K562 treated with DMSO at 1 percent for 48 hours (cell line): ENCODE measurements around the gene TAOK1. TPM values are rescaled to one million over a fixed set of nuclear protein-coding genes. Genes with fewer than 3 reads are reported as not detected.

Experiments used
- total RNA-seq: library from RNA; unstranded; fragments of 300-600 nt; gene quantifications from 2 replicates; pipeline ENCODE4 v1.2.3, GENCODE V29; 2022; ENCODE audit warnings: low replicate concordance; ENCODE audit errors: extremely low read depth

The TAOK1 gene
- not detected in 2 replicates for total RNA-seq

GRCh38 chr17:29389982-29390850 is at the start of gene TAOK1:
TSS of gene TAOK1 (plus strand) at chr17:29390363. CDS start at chr17:29451549, 61,186 bp downstream.

GRCh38 chr17:29566473-29567303 is 176.5 kb downstream of the TAOK1 start, which contains the start of gene ABHD15:
TSS of gene ABHD15 (minus strand) at chr17:29567037. CDS start at chr17:29566966, 71 bp downstream.

GRCh38 chr17:29568331-29569244 is 178.4 kb downstream of the TAOK1 start, which contains the start of gene TP53I13:
TSS of gene TP53I13 (plus strand) at chr17:29568701. CDS start at chr17:29568759, 58 bp downstream.

GRCh38 chr17:29589524-29590410 is 199.6 kb downstream of the TAOK1 start, which contains the start of gene GIT1:
TSS of gene GIT1 (minus strand) at chr17:29589648. CDS start at chr17:29589378, 270 bp downstream.

GRCh38 chr17:29592850-29593551 is 202.8 kb downstream of the TAOK1 start, which contains the start of gene ANKRD13B:
TSS of gene ANKRD13B (plus strand) at chr17:29593132. CDS start at chr17:29593622, 490 bp downstream.

Other genes with a start within 250 kb of the TAOK1 start
- not detected in 2 replicates for gene MYO18A, start 210.0 kb upstream of the TAOK1 start, total RNA-seq
- not detected in 2 replicates for gene CRYBA1, start 143.5 kb upstream of the TAOK1 start, total RNA-seq
- gene NUFIP2, start 96.2 kb upstream of the TAOK1 start, total RNA-seq: not detected in 2 replicates
- gene ABHD15, start 176.7 kb downstream of the TAOK1 start, total RNA-seq: not detected in 2 replicates
- not detected in 2 replicates for gene TP53I13, start 178.3 kb downstream of the TAOK1 start, total RNA-seq
- not detected in 2 replicates for gene GIT1, start 199.3 kb downstream of the TAOK1 start, total RNA-seq
- gene ANKRD13B, start 202.8 kb downstream of the TAOK1 start, total RNA-seq: not detected in 2 replicates
- gene CORO6, start 232.5 kb downstream of the TAOK1 start, total RNA-seq: not detected in 2 replicates